ENCODE results near the gene TOLLIP. TPM values are rescaled to one million over a fixed set of nuclear protein-coding genes. Genes with fewer than 3 reads are reported as not detected.

Gene TOLLIP
- polyA plus RNA-seq, 5 donors, result 19.3 to 34.1 (median 25.0) TPM

Other genes starting within 250 kb of the TOLLIP start
- under 1 TPM; 0.01 to 0.26 (median 0.04) TPM for gene MUC2, start 234.8 kb downstream of the TOLLIP start, polyA plus RNA-seq (ENCODE audit: insufficient read depth in 1 of 5, insufficient read length in 5 of 5, low replicate concordance in 1 of 5)
- under 1 TPM; 0.06 to 0.35 (median 0.08) TPM for gene MUC5AC, start 151.7 kb downstream of the TOLLIP start, polyA plus RNA-seq (ENCODE audit: insufficient read depth in 1 of 5, insufficient read length in 5 of 5, low replicate concordance in 1 of 5)
- under 1 TPM; 0.04 to 0.54 (median 0.37) TPM for gene MUC5B, start 86.6 kb downstream of the TOLLIP start, polyA plus RNA-seq (ENCODE audit: insufficient read depth in 1 of 5, insufficient read length in 5 of 5, low replicate concordance in 1 of 5)
- gene BRSK2, start 80.3 kb upstream of the TOLLIP start, polyA plus RNA-seq (ENCODE audit: insufficient read depth in 1 of 5, insufficient read length in 5 of 5, low replicate concordance in 1 of 5), result 1 to 10 TPM in 1 of 5 donors, under 1 TPM in 4; 0.55 to 1.4 (median 0.67) TPM
- 10 to 100 TPM; 30.7 to 40.5 (median 35.2) TPM for gene MOB2, start 177.1 kb upstream of the TOLLIP start, polyA plus RNA-seq (ENCODE audit: insufficient read depth in 1 of 5, insufficient read length in 5 of 5, low replicate concordance in 1 of 5)